HG03064 (cell line): ENCODE results near the gene CEP112.

Experiments
- ATAC-seq: cut with Tn5 transposase; IDR thresholded peaks from one replicate; pipeline ENCODE4 v1.9.1; 2021; ENCODE audit warnings: low read depth; ENCODE audit not compliant: unreplicated experiment

Gene CEP112

GRCh38 chr17:66191593-66192377 lies at the start of gene CEP112:
CEP112 (minus strand) TSS chr17:66192133.
- ATAC-seq, result no peak

- ATAC-seq, result no peak
Measured at GRCh38 chr17:66240630-66241029, 48.7 kb upstream of the CEP112 start.

- ATAC-seq, result no peak
Measured at GRCh38 chr17:66240013-66240412, 48.1 kb upstream of the CEP112 start.

- no peak for ATAC-seq
Measured at GRCh38 chr17:66235377-66235994, 43.6 kb upstream of the CEP112 start.

GRCh38 chr17:66234611-66235010 lies 42.7 kb upstream of the CEP112 start:
- no peak for ATAC-seq

GRCh38 chr17:66233023-66233753 lies 41.3 kb upstream of the CEP112 start:
- ATAC-seq, result no peak

- ATAC-seq, result no peak
Measured at GRCh38 chr17:66230922-66231591, 39.1 kb upstream of the CEP112 start.

- no peak for ATAC-seq
Measured at GRCh38 chr17:66229783-66230538, 38.0 kb upstream of the CEP112 start.

- ATAC-seq, result no peak
Measured at GRCh38 chr17:66228887-66229782, 37.2 kb upstream of the CEP112 start, which contains the start of gene APOH. APOH (minus strand) TSS chr17:66229415; CDS start chr17:66229379, 36 bp downstream.

GRCh38 chr17:66227212-66228045 lies 35.5 kb upstream of the CEP112 start:
- ATAC-seq, result no peak

GRCh38 chr17:66222798-66223350 lies 30.9 kb upstream of the CEP112 start:
- no peak for ATAC-seq

GRCh38 chr17:66221755-66222530 lies 30.0 kb upstream of the CEP112 start:
- ATAC-seq, result no peak

- ATAC-seq, result no peak
Measured at GRCh38 chr17:66221343-66221742, 29.4 kb upstream of the CEP112 start.

GRCh38 chr17:66220079-66220835 lies 28.3 kb upstream of the CEP112 start:
- ATAC-seq, result no peak

GRCh38 chr17:66215529-66215911 lies 23.6 kb upstream of the CEP112 start:
- no peak for ATAC-seq

- no peak for ATAC-seq
Measured at GRCh38 chr17:66214884-66215528, 23.1 kb upstream of the CEP112 start.
